ENCODE results near the gene CIART.

The CIART gene

DNA sequence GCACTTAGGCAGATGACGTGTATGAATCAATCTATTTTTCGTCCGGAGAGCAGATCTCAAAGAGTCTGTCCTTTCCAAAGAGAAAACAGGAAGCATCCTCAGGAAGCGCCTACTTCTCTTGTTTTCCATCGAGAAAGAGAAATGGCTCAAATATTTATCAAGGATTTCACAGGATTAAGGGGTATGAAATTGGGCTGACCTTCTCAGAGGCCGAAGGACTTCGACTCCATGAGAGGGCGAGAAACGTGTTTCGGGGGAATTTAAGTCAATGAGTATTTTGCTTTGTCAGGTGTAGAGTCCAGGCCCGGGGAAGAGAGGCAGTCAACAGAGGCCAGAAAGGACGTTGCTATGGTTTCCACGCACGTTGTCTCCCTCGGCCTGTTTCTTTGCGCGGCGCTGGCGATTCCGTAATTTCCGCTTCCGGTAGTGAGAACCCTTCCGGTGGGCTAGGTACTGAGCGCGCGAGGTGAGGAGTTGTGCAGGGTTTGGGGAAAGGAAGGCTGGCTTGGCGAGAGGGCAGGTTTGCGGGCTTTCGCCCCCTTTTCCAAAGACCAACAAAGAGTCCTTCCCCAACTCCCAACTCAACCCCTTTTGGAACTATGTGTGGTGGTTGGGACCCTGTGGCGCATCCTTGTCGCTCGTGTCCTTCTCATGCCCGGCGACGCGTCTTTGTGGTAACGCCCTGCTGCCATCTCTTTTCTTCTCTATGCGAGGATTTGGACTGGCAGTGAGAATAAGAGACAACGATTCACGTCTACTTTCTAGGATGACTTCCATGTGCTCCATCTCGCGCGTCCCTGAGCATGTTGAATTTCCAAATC lies 11.3 kb downstream of the CIART start, which contains the start of gene MRPS21:
Gene MRPS21 (plus strand): TSS at position 429 of the 821 bp plus-strand sequence. CDS start 506 bp downstream, outside the sequence.
- Histone ChIP-seq H3K4me1 (ENCODE audit: control insufficient read depth in 1 of 2, insufficient read depth in 2 of 2, low read length in 2 of 2) (peaks cover 0 to 5% of the 10 kb centered on the region in 2 experiments), H2BK5ac (ENCODE audit: low read depth, low read length, poor library complexity) (no peak within 1 kb of the TSS), H4K12ac (ENCODE audit: low read depth, low read length) (peak within 1 kb of the TSS; percentile 48), H2BK120ac (ENCODE audit: insufficient read depth, low read length, poor library complexity) (no peak within 1 kb of the TSS), H3K4me3 (ENCODE audit: low read depth, low read length) (peak within 1 kb of the TSS; percentile 88), H4K8ac (ENCODE audit: low read depth, low read length) (peak within 1 kb of the TSS; percentile 82), H2AK5ac (ENCODE audit: low read length) (no peak within 1 kb of the TSS), H3K4ac (ENCODE audit: low read depth, low read length) (peak within 1 kb of the TSS; percentile 80), H3K18ac (ENCODE audit: low read length) (peak within 1 kb of the TSS; percentile 50), H3K27ac (ENCODE audit: low read depth, low read length) (no peak within 1 kb of the TSS), H3K23ac (ENCODE audit: low read length) (no peak within 1 kb of the TSS), H2BK12ac (ENCODE audit: low read length) (no peak within 1 kb of the TSS), H3K79me2 (ENCODE audit: control insufficient read depth, insufficient read depth, low read length, poor library complexity) (peaks cover 3% of the 10 kb centered on the region), H3K27me3 (ENCODE audit: insufficient read depth, low read length) (no peaks in the 10 kb centered on the region), H3K9ac (ENCODE audit: low read length) (peak within 1 kb of the TSS; percentile 81), H3K79me1 (ENCODE audit: low read length) (peaks cover 3% of the 10 kb centered on the region), H3K14ac (ENCODE audit: low read length) (peak within 1 kb of the TSS; percentile 54), H2AFZ (ENCODE audit: insufficient read depth, low read length, poor library complexity) (peak within 1 kb of the TSS; percentile 35), H3K36me3 (ENCODE audit: control insufficient read depth in 1 of 2, insufficient read depth in 2 of 2, low read length in 2 of 2) (peaks cover 12 to 14% of the 10 kb centered on the region in 2 experiments), H3K9me3 (ENCODE audit: insufficient read depth, low read depth, low read length) (peaks cover 2% of the 10 kb centered on the region), H4K91ac (ENCODE audit: low read depth, low read length) (peak within 1 kb of the TSS; percentile 41), H3K4me2 (ENCODE audit: low read length) (peak within 1 kb of the TSS; percentile 92)
- peak; percentile 88 to 96 for DNase-seq
- WGBS (ENCODE audit: extremely low coverage, insufficient coverage, insufficient read length): no CpG with 5 or more reads among the region's 43 CpGs

DNA sequence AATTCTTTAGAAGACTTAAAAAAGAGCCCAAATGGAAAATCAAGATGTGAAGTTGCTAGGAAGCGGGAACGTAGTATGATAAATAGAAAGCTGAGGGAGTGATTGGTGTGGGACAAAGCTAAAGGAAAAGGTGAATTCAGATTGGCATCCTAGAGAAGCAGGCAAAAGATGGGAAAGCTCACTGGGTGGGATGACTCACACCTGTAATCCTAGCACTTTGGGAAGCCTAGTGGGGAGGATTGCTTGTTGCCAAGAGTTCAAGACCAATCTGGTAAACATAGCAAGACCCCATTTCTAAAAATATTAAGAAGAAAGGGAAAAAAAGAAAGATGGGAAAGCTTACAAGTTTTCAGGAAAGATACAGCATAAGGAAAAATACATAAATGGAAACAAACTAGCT lies 13.1 kb downstream of the CIART start:
- Histone ChIP-seq H3K27ac (ENCODE audit: low read depth, low read length) (no peak overlapping the region), H3K36me3 (ENCODE audit: control insufficient read depth in 1 of 2, insufficient read depth in 2 of 2, low read length in 2 of 2) (peaks cover 17 to 21% of the 10 kb centered on the region in 2 experiments), H3K9me3 (ENCODE audit: insufficient read depth, low read depth, low read length) (peaks cover 2% of the 10 kb centered on the region), H3K4me2 (ENCODE audit: low read length) (no peak overlapping the region), H3K9ac (ENCODE audit: low read length) (no peak overlapping the region), H2BK12ac (ENCODE audit: low read length) (no peak overlapping the region), H3K79me2 (ENCODE audit: control insufficient read depth, insufficient read depth, low read length, poor library complexity) (peaks cover 3% of the 10 kb centered on the region), H2BK120ac (ENCODE audit: insufficient read depth, low read length, poor library complexity) (no peak overlapping the region), H3K27me3 (ENCODE audit: insufficient read depth, low read length) (no peaks in the 10 kb centered on the region), H3K23ac (ENCODE audit: low read length) (no peak overlapping the region), H4K91ac (ENCODE audit: low read depth, low read length) (no peak overlapping the region), H2BK5ac (ENCODE audit: low read depth, low read length, poor library complexity) (no peak overlapping the region), H4K12ac (ENCODE audit: low read depth, low read length) (no peak overlapping the region), H2AK5ac (ENCODE audit: low read length) (no peak overlapping the region), H3K79me1 (ENCODE audit: low read length) (peaks cover 3% of the 10 kb centered on the region), H3K4me1 (ENCODE audit: control insufficient read depth in 1 of 2, insufficient read depth in 2 of 2, low read length in 2 of 2) (peaks cover 0 to 5% of the 10 kb centered on the region in 2 experiments), H4K8ac (ENCODE audit: low read depth, low read length) (no peak overlapping the region), H3K18ac (ENCODE audit: low read length) (no peak overlapping the region), H3K4ac (ENCODE audit: low read depth, low read length) (no peak overlapping the region), H2AFZ (ENCODE audit: insufficient read depth, low read length, poor library complexity) (no peak overlapping the region), H3K14ac (ENCODE audit: low read length) (no peak overlapping the region), H3K4me3 (ENCODE audit: low read depth, low read length) (no peak overlapping the region)
- no peak for DNase-seq
- WGBS (ENCODE audit: extremely low coverage, insufficient coverage, insufficient read length): 100% methylated on average over 2 of the region's 2 CpGs

DNA sequence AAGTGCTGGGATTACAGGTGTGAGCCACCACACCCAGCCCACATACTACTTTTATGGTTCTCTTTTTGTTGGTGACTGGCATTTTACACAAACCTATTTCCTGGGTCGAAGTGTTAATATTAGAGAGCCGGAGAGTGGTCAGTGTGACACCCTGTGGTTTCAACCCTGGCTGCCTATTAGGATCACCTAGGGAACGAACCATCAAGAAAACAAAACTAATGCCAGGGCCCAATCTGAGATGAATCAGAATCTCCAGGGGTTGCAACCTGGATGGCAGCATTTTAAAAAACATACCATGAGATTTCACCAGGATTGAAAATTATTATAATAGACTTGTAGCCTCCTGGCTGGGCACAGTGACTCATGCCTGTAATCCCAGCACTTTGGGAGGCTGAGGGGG lies 17.4 kb downstream of the CIART start:
- H2BK12ac ChIP-seq (ENCODE audit: low read length): no peak overlapping the region
- H2BK120ac ChIP-seq (ENCODE audit: insufficient read depth, low read length, poor library complexity): no peak overlapping the region
- H3K36me3 ChIP-seq (ENCODE audit: control insufficient read depth in 1 of 2, insufficient read depth in 2 of 2, low read length in 2 of 2): peaks cover 32% of the 10 kb centered on the region in 2 experiments
- no peak overlapping the region for H4K8ac ChIP-seq (ENCODE audit: low read depth, low read length)
- no peak overlapping the region for H3K14ac ChIP-seq (ENCODE audit: low read length)
- DNase-seq: no peak
- no peak overlapping the region for H2AK5ac ChIP-seq (ENCODE audit: low read length)
- H3K79me1 ChIP-seq (ENCODE audit: low read length): no peaks in the 10 kb centered on the region
- H3K9me3 ChIP-seq (ENCODE audit: insufficient read depth, low read depth, low read length): no peaks in the 10 kb centered on the region
- H3K4me3 ChIP-seq (ENCODE audit: low read depth, low read length): no peak overlapping the region
- H3K79me2 ChIP-seq (ENCODE audit: control insufficient read depth, insufficient read depth, low read length, poor library complexity): no peaks in the 10 kb centered on the region
- H4K91ac ChIP-seq (ENCODE audit: low read depth, low read length): no peak overlapping the region
- no peak overlapping the region for H3K4me2 ChIP-seq (ENCODE audit: low read length)
- no peak overlapping the region for H2BK5ac ChIP-seq (ENCODE audit: low read depth, low read length, poor library complexity)
- H3K18ac ChIP-seq (ENCODE audit: low read length): no peak overlapping the region
- H3K9ac ChIP-seq (ENCODE audit: low read length): no peak overlapping the region
- H4K12ac ChIP-seq (ENCODE audit: low read depth, low read length): no peak overlapping the region
- H3K4ac ChIP-seq (ENCODE audit: low read depth, low read length): no peak overlapping the region
- H3K27ac ChIP-seq (ENCODE audit: low read depth, low read length): no peak overlapping the region
- H2AFZ ChIP-seq (ENCODE audit: insufficient read depth, low read length, poor library complexity): no peak overlapping the region
- no peaks in the 10 kb centered on the region for H3K4me1 ChIP-seq (ENCODE audit: control insufficient read depth in 1 of 2, insufficient read depth in 2 of 2, low read length in 2 of 2)
- no peak overlapping the region for H3K23ac ChIP-seq (ENCODE audit: low read length)
- H3K27me3 ChIP-seq (ENCODE audit: insufficient read depth, low read length): no peaks in the 10 kb centered on the region
- no CpG with 5 or more reads among the region's 3 CpGs for WGBS (ENCODE audit: extremely low coverage, insufficient coverage, insufficient read length)

DNA sequence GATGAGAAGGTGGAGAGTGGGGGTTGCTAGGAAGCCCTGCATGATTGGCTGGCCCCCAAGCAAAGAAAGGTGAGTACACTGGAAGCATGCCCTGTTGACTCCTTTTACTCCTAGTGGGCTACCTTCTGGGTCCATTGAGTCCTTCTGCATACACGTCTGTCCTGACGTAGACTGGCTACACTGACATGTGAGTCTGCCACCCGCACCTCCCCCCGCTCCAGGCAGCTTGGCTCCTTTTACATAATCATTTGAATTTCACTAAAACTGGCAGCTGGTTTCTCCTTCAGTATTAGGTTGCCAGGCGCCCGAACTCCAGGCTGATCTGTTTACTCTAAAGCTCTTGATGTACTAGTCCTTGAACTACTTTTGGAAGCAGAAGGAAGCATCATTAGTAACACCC lies 20.0 kb downstream of the CIART start:
- H2AFZ ChIP-seq (ENCODE audit: insufficient read depth, low read length, poor library complexity): no peak overlapping the region
- H2BK5ac ChIP-seq (ENCODE audit: low read depth, low read length, poor library complexity): no peak overlapping the region
- H2BK12ac ChIP-seq (ENCODE audit: low read length): no peak overlapping the region
- H4K8ac ChIP-seq (ENCODE audit: low read depth, low read length): no peak overlapping the region
- no peak overlapping the region for H3K4ac ChIP-seq (ENCODE audit: low read depth, low read length)
- H3K27ac ChIP-seq (ENCODE audit: low read depth, low read length): no peak overlapping the region
- H3K79me2 ChIP-seq (ENCODE audit: control insufficient read depth, insufficient read depth, low read length, poor library complexity): no peaks in the 10 kb centered on the region
- no peak overlapping the region for H3K9ac ChIP-seq (ENCODE audit: low read length)
- peaks cover 32 to 33% of the 10 kb centered on the region in 2 experiments for H3K36me3 ChIP-seq (ENCODE audit: control insufficient read depth in 1 of 2, insufficient read depth in 2 of 2, low read length in 2 of 2)
- WGBS (ENCODE audit: extremely low coverage, insufficient coverage, insufficient read length): no CpG with 5 or more reads among the region's 6 CpGs
- DNase-seq: no peak
- no peak overlapping the region for H3K18ac ChIP-seq (ENCODE audit: low read length)
- H2AK5ac ChIP-seq (ENCODE audit: low read length): no peak overlapping the region
- H3K79me1 ChIP-seq (ENCODE audit: low read length): no peaks in the 10 kb centered on the region
- no peaks in the 10 kb centered on the region for H3K4me1 ChIP-seq (ENCODE audit: control insufficient read depth in 1 of 2, insufficient read depth in 2 of 2, low read length in 2 of 2)
- H3K27me3 ChIP-seq (ENCODE audit: insufficient read depth, low read length): no peaks in the 10 kb centered on the region
- no peak overlapping the region for H3K23ac ChIP-seq (ENCODE audit: low read length)
- H4K91ac ChIP-seq (ENCODE audit: low read depth, low read length): no peak overlapping the region
- no peak overlapping the region for H3K14ac ChIP-seq (ENCODE audit: low read length)
- no peak overlapping the region for H3K4me2 ChIP-seq (ENCODE audit: low read length)
- H3K4me3 ChIP-seq (ENCODE audit: low read depth, low read length): no peak overlapping the region
- H3K9me3 ChIP-seq (ENCODE audit: insufficient read depth, low read depth, low read length): no peaks in the 10 kb centered on the region
- no peak overlapping the region for H4K12ac ChIP-seq (ENCODE audit: low read depth, low read length)
- H2BK120ac ChIP-seq (ENCODE audit: insufficient read depth, low read length, poor library complexity): no peak overlapping the region
